GM06990 (cell line): Measurements from ENCODE around the gene ZNF860.
A peak's percentile ranks its signal among the peaks of the same experiment; 100 is the strongest.

ENCODE experiments used
- DNase-seq: peaks from one replicate; pipeline ENCODE4 v3.0.0-alpha.2; 2011; ENCODE audit not compliant: insufficient read length; ENCODE audit errors: extremely low read depth
- H3K27me3 ChIP-seq: replicated peaks from 2 replicates; pipeline ENCODE4 v1.6.0; 2011; ENCODE audit warnings: low read length; ENCODE audit not compliant: control insufficient read depth, insufficient read depth
- H3K36me3 ChIP-seq: 2 replicates; pipeline ENCODE4 v1.5.1; 2011; ENCODE audit warnings: low read length; ENCODE audit not compliant: control insufficient read depth, insufficient read depth
- H3K4me3 ChIP-seq: replicated peaks from 2 replicates; pipeline ENCODE4 v1.5.1; 2011; ENCODE audit warnings: low read depth, mild to moderate bottlenecking, control low read depth, low read length
- TF ChIP-seq, protein P1 (sequence below): IDR thresholded peaks from 2 replicates; pipeline ENCODE4 v1.5.1; 2011; ENCODE audit warnings: low read length, control low read depth, mild to moderate bottlenecking, inconsistent platforms; ENCODE audit not compliant: insufficient read depth, poor library complexity, severe bottlenecking

The ZNF860 gene

DNA sequence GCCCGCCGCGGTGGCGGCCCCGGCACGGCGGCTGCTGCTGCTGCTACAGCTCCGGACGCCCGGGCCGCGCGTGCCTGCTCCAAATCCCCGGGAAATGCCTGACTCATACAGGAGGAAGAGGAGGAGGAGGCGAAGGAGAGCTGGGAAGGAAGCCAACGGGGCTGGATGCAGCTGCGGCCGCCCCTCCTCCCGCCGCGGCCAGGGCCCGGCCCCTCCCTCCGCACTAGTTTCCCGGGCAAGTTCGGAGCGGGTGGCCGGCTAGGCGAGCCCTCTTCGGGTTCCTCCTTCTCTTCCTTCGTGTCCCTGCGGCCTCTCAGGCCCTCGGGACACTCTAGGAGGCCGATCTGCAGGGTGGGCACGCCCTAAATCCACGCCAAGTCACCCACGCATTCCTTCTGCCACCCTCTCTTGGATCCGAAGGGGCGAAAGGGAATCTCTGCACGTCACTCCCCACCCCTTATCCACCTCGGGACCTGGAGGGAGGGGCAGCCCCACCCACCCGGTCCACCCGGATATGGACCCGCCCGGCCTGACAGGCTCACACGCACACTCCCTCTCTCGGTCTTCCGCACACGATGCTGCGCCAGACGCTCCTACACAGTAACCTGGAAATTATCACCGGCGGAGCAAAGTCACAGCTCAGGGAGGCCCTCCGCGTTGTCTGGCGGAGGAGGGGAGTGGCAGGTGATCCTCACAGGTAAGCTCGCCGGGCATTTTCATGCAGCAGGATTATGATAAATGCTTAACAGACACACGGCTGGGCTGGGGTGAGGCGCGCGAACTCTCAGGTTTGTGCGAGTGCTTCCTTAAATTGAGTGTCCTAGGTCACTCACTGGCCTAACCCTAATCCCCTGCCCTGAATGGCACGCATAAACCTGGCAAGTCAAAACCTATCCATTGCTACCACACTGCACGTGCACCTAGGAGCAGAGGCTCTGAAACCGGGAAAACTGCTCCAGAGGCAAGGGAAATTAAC lies at the start of gene ZNF860, which contains the start of gene OSBPL10:
TSS of gene ZNF860 (plus strand) at position 545 of the 976 bp plus-strand sequence. CDS start 7,330 bp downstream, outside the sequence.
TSS of gene OSBPL10 (minus strand) at position 57 of the 976 bp plus-strand sequence. CDS start 83 bp downstream, outside the sequence.
- peak within 1 kb of the TSS; percentile 63 for H3K4me3 ChIP-seq
- H3K36me3 ChIP-seq = no peaks in the 10 kb centered on the region
- DNase-seq = peak; percentile 35
- H3K27me3 ChIP-seq = peaks cover 5% of the 10 kb centered on the region; the same call in 1 of the 2 replicates
- TF ChIP-seq, protein P1, sequence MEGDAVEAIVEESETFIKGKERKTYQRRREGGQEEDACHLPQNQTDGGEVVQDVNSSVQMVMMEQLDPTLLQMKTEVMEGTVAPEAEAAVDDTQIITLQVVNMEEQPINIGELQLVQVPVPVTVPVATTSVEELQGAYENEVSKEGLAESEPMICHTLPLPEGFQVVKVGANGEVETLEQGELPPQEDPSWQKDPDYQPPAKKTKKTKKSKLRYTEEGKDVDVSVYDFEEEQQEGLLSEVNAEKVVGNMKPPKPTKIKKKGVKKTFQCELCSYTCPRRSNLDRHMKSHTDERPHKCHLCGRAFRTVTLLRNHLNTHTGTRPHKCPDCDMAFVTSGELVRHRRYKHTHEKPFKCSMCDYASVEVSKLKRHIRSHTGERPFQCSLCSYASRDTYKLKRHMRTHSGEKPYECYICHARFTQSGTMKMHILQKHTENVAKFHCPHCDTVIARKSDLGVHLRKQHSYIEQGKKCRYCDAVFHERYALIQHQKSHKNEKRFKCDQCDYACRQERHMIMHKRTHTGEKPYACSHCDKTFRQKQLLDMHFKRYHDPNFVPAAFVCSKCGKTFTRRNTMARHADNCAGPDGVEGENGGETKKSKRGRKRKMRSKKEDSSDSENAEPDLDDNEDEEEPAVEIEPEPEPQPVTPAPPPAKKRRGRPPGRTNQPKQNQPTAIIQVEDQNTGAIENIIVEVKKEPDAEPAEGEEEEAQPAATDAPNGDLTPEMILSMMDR = no peak

GRCh38 chr3:31932990-31933389 lies 48.6 kb upstream of the ZNF860 start:
- TF ChIP-seq, protein P1 = no peak
- DNase-seq = no peak
- H3K4me3 ChIP-seq = no peak overlapping the region
- H3K27me3 ChIP-seq = no peaks in the 10 kb centered on the region
- no peaks in the 10 kb centered on the region for H3K36me3 ChIP-seq

- no peak for DNase-seq
- H3K27me3 ChIP-seq = no peaks in the 10 kb centered on the region
- TF ChIP-seq, protein P1 = no peak
- H3K4me3 ChIP-seq = no peak overlapping the region
- no peaks in the 10 kb centered on the region for H3K36me3 ChIP-seq
Measured at GRCh38 chr3:31934018-31934417, 47.5 kb upstream of the ZNF860 start.

DNA sequence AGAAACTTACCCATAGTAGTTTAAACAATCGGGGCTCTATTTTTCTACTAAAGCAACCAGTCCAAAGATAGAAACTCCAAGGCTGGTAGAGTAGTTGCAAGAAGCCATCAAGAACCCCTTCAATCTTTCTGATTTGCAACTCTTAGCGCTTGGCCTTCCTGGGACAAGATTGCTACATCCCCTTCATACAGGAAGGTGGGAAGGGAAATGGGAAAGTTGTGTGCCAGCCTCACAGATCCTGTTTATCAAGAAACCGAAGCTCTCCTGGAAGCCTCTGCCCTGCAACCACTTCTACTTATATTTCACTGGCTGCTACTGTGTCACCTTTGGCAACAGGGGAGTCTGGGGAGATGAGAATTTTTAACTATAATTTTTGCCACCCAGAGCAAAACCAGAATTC lies 46.7 kb upstream of the ZNF860 start:
- no peaks in the 10 kb centered on the region for H3K36me3 ChIP-seq
- TF ChIP-seq, protein P1 = no peak
- H3K4me3 ChIP-seq = no peak overlapping the region
- DNase-seq = no peak
- H3K27me3 ChIP-seq = no peaks in the 10 kb centered on the region

DNA sequence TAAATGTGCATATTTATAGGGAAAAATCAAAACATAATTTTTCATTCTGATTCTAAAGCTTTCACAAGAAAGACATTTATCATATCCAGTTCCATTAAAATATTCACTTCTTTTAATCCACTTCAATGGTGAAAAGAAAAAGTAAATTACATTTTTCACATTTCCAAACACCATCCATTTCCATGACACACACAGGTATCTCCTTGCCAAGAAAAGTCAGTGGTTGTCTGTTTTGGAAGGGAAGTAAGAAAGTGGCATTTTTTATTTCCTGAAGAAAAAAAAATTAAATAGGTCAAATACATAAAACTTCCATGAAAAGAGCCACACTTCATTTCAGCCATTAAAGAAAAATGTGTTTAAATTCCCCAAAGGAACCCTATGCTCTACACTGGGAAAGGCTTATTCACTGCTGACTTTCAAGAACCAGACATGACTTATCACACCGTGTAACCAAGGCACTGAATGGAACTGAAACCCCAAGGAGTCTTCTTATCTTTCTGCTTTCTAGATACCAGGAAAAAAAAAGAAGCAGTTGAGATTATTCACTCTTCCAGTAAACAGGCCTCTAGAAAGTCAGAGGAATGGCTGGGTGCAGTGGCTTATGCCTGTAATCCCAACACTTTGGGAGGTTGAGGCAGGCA lies 45.0 kb upstream of the ZNF860 start:
- Histone ChIP-seq H3K36me3 (no peaks in the 10 kb centered on the region), H3K4me3 (no peak overlapping the region), H3K27me3 (no peaks in the 10 kb centered on the region; the same call in 1 of the 2 replicates)
- TF ChIP-seq, protein P1 = no peak
- no peak for DNase-seq
